H1 (cell line): ENCODE measurements around the gene RNF187. TPM values are rescaled to one million over a fixed set of nuclear protein-coding genes. Genes with fewer than 3 reads are reported as not detected.

ENCODE experiments used
- ATF3 ChIP-seq: IDR thresholded peaks from 2 replicates; pipeline ENCODE4 v1.6.1; 2011; ENCODE audit warnings: low read depth, mild to moderate bottlenecking, low read length; ENCODE audit not compliant: insufficient read depth
- CBX5 ChIP-seq: fragments of 300-800, 300-1000 bp; sonication (generic); IDR thresholded peaks from 2 replicates; pipeline ENCODE4 v1.7.1; 2016; ENCODE audit warnings: antibody characterized with exemption, low read length, low read depth
- CEBPB ChIP-seq: IDR thresholded peaks from 2 replicates; pipeline ENCODE4 v1.6.1; 2012; ENCODE audit warnings: low read depth, low read length
- CREB1 ChIP-seq: IDR thresholded peaks from 2 replicates; pipeline ENCODE4 v1.6.1; 2012; ENCODE audit warnings: inconsistent platforms
- E2F6 ChIP-seq: IDR thresholded peaks from 2 replicates; pipeline ENCODE4 v1.6.1; 2012; ENCODE audit warnings: inconsistent platforms
- FOSL1 ChIP-seq: IDR thresholded peaks from 2 replicates; pipeline ENCODE4 v1.6.1; 2011; ENCODE audit warnings: mild to moderate bottlenecking, low read depth, low read length, moderate library complexity; ENCODE audit not compliant: insufficient read depth
- GABPA ChIP-seq: IDR thresholded peaks from 2 replicates; pipeline ENCODE4 v1.6.1; 2011; ENCODE audit warnings: mild to moderate bottlenecking, low read length, moderate library complexity, borderline replicate concordance; ENCODE audit not compliant: insufficient read depth
- JUN ChIP-seq: IDR thresholded peaks from 2 replicates; pipeline ENCODE4 v1.6.1; 2011; ENCODE audit warnings: low read depth, mild to moderate bottlenecking, improper control_type of control experiment, low read length
- KDM1A ChIP-seq: fragments of 200-600, 300-600 bp; sonication (generic); IDR thresholded peaks from 2 replicates; pipeline ENCODE4 v1.7.1; 2016; ENCODE audit warnings: mild to moderate bottlenecking, low read length, borderline replicate concordance
- KDM5A ChIP-seq: fragments of 200-600 bp; IDR thresholded peaks from 2 replicates; pipeline ENCODE4 v1.7.1; 2012; ENCODE audit warnings: mild to moderate bottlenecking, low read length, inconsistent platforms, mixed read lengths
- RBBP5 ChIP-seq: IDR thresholded peaks from 2 replicates; pipeline ENCODE4 v1.7.1; 2012; ENCODE audit warnings: low read depth, mild to moderate bottlenecking, inconsistent platforms, low read length, moderate library complexity, borderline replicate concordance
- RFX5 ChIP-seq: IDR thresholded peaks from 2 replicates; pipeline ENCODE4 v1.6.1; 2011; ENCODE audit warnings: low read depth, low read length, improper control_type of control experiment, borderline replicate concordance
- USF2 ChIP-seq: IDR thresholded peaks from 2 replicates; pipeline ENCODE4 v1.6.1; 2011; ENCODE audit warnings: low read length, improper control_type of control experiment
- polyA plus RNA-seq, 7 experiments: library from polyadenylated mRNA; depleted of rRNA in 3 of 7; stranded (reverse) in 5 of 7; unstranded in 2 of 7; fragments of >200 nt in 5 of 7; fragments of 200-250 nt in 2 of 7; gene quantifications; 1 replicate in 5 of 7; 2 replicates in 1 of 7; 4 replicates in 1 of 7; pipeline versions ENCODE4 v1.2.1 to v1.2.3, GENCODE V29; 2011 to 2013; ENCODE audit warnings: missing spikeins in 2 of 7, mixed read lengths in 2 of 7
- total RNA-seq: library from RNA; stranded (reverse); fragmentation: NEBNext Ultra II Directional; extraction: Animal tissue kit (Norgen Biotek cat#: 25700); gene quantifications from 2 replicates; pipeline ENCODE4 v1.2.1, GENCODE V29; 2021

RNF187 gene
- total and polyA plus RNA-seq, 2 of the 8 experiments (the other 6 are each of a cell fraction or from before 2014, with no cell fraction given) = 47.0 to 113 TPM

GRCh38 chr1:228463559-228464455 is 23.4 kb upstream of the RNF187 start (continued):
- TF ChIP-seq RFX5 (no peak), GABPA (no peak), CEBPB (peak; percentile 79), USF2 (no peak), CREB1 (no peak), CBX5 (no peak), FOSL1 (no peak), RBBP5 (no peak), ATF3 (no peak), KDM5A (no peak), KDM1A (no peak), E2F6 (0 out of 2 replicates have a peak, but pooled peaks have one; percentile 13), JUN (no peak)
